HepG2 (cell line): Measurements from ENCODE around the gene NHSL1. TPM values are rescaled to one million over a fixed set of nuclear protein-coding genes. Genes with fewer than 3 reads are reported as not detected.

Experiments used
- CREM ChIP-seq, 2 experiments: sonication (generic) in 1 of 2; formaldehyde crosslinking in 1 of 2; IDR thresholded peaks; 2 replicates each; pipeline versions ENCODE4 v1.4.0 to v1.6.1; 2016 to 2020; ENCODE audit warnings: antibody characterized with exemption in 1 of 2, mild to moderate bottlenecking in 1 of 2, missing genetic modification reagents in 1 of 2
- FOXA3 ChIP-seq: IDR thresholded peaks from 2 replicates; pipeline ENCODE4 v1.6.1; 2016; ENCODE audit warnings: missing genetic modification reagents, missing compliant biosample characterization
- HNF4G ChIP-seq, 2 experiments: sonication (generic) in 1 of 2; formaldehyde crosslinking in 1 of 2; IDR thresholded peaks; 2 replicates each; pipeline versions ENCODE4 v1.4.0 to v1.6.1; 2011 to 2020; ENCODE audit warnings: borderline replicate concordance in 2 of 2, low read depth in 2 of 2, mild to moderate bottlenecking in 2 of 2, low read length in 1 of 2, missing genetic modification reagents in 1 of 2, moderate library complexity in 1 of 2
- HOXD1 ChIP-seq: sonication (generic); formaldehyde crosslinking; IDR thresholded peaks from 2 replicates; pipeline ENCODE4 v1.5.0; 2020; ENCODE audit warnings: missing genetic modification reagents
- KDM1A ChIP-seq: IDR thresholded peaks from 2 replicates; pipeline ENCODE4 v1.6.1; 2016; ENCODE audit warnings: missing compliant biosample characterization
- NFIC ChIP-seq: IDR thresholded peaks from 2 replicates; pipeline ENCODE4 v1.6.1; 2012; ENCODE audit warnings: mild to moderate bottlenecking, low read length, inconsistent platforms
- SOX5 ChIP-seq: IDR thresholded peaks from 2 replicates; pipeline ENCODE4 v1.6.1; 2016; ENCODE audit warnings: borderline replicate concordance
- SP1 ChIP-seq, 2 experiments: fragments of 450-650 bp in 1 of 2; sonication (generic) in 1 of 2; formaldehyde crosslinking in 1 of 2; IDR thresholded peaks; 2 replicates each; pipeline versions ENCODE4 v1.4.0 to v1.6.1; 2016 to 2020; ENCODE audit warnings: missing genetic modification reagents in 1 of 2
- STAG1 ChIP-seq: sonication (generic); formaldehyde crosslinking; IDR thresholded peaks from 2 replicates; pipeline ENCODE4 v1.4.0; 2020; ENCODE audit warnings: missing genetic modification reagents
- TEAD2 ChIP-seq: sonication (generic); formaldehyde crosslinking; IDR thresholded peaks from 2 replicates; pipeline ENCODE4 v1.9.0; 2021; ENCODE audit warnings: missing genetic modification reagents
- THAP11 ChIP-seq: IDR thresholded peaks from 2 replicates; pipeline ENCODE4 v1.6.1; 2016; ENCODE audit warnings: missing biosample characterization, missing genetic modification reagents
- polyA plus RNA-seq, 8 experiments: library from polyadenylated mRNA; depleted of rRNA in 3 of 8; stranded (reverse) in 7 of 8; unstranded in 1 of 8; fragments of >200 nt; fragmentation: Illumina TruSeq in 4 of 8; extraction: Trizol in 4 of 8; gene quantifications; 2 replicates each; pipeline versions ENCODE4 v1.2.1 to v1.2.3, GENCODE V29; 2011 to 2016; ENCODE audit warnings: low read depth in 4 of 8, missing spikeins in 1 of 8, mixed read lengths in 1 of 8; ENCODE audit not compliant: insufficient read depth in 1 of 8
- total RNA-seq, 5 experiments: library from RNA; depleted of rRNA; stranded (reverse); fragments of >200 nt; fragmentation: Illumina TruSeq; extraction: Trizol; gene quantifications; 2 replicates each; pipeline ENCODE4 v1.2.3, GENCODE V29; 2016; ENCODE audit warnings: low read depth in 1 of 5
- TF ChIP-seq, protein P1 (sequence below), 2 experiments: sonication (generic) in 1 of 2; formaldehyde crosslinking in 1 of 2; IDR thresholded peaks; 2 replicates each; pipeline versions ENCODE4 v1.4.0 to v1.6.1; 2016 to 2020; ENCODE audit warnings: borderline replicate concordance in 1 of 2, low read depth in 1 of 2, mild to moderate bottlenecking in 1 of 2, missing genetic modification reagents in 1 of 2
- TF ChIP-seq, protein P2 (sequence below): IDR thresholded peaks from 2 replicates; pipeline ENCODE4 v1.6.1; 2018; ENCODE audit warnings: missing genetic modification reagents, mild to moderate bottlenecking, missing compliant biosample characterization
- TF ChIP-seq, protein P3 (sequence below): sonication (generic); formaldehyde crosslinking; IDR thresholded peaks from 2 replicates; pipeline ENCODE4 v1.9.0; 2021; ENCODE audit warnings: mild to moderate bottlenecking, missing genetic modification reagents
- TF ChIP-seq, protein P4 (sequence below): IDR thresholded peaks from 2 replicates; pipeline ENCODE4 v1.6.1; 2016; ENCODE audit warnings: missing compliant biosample characterization, missing genetic modification reagents, borderline replicate concordance

The NHSL1 gene
- total and polyA plus RNA-seq, 2 of the 13 experiments (the other 11 are each of a cell fraction or from before 2014, with no cell fraction given): 24.9 to 53.6 TPM

DNA sequence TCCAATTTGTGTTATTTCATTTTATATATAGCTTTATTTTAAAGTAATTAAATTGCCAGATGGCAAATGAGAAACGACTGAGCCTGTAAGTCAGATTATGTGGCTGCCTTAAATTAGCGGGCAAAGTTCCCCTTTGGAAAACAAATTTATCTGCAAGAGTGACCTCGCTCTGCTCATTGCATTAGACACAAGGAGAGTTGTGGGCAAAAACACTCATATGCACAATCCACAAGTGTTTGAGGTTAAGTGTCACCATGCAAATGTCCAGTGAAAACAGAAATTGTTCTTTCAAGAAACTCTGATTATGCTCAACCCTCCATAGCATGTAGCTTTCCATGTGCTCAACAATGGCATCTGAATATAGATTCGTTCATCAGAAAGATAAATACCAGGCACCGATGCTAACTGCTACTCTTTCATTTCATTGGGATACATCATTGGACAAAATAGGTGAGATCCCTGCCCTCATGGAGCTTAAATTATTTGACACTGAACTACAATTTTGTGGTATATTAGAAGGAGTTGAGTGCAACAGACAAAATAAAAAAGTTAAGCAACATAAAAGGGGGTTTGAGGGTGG is 1.7 kb upstream of the NHSL1 start (continued):
- TF ChIP-seq, protein P1, sequence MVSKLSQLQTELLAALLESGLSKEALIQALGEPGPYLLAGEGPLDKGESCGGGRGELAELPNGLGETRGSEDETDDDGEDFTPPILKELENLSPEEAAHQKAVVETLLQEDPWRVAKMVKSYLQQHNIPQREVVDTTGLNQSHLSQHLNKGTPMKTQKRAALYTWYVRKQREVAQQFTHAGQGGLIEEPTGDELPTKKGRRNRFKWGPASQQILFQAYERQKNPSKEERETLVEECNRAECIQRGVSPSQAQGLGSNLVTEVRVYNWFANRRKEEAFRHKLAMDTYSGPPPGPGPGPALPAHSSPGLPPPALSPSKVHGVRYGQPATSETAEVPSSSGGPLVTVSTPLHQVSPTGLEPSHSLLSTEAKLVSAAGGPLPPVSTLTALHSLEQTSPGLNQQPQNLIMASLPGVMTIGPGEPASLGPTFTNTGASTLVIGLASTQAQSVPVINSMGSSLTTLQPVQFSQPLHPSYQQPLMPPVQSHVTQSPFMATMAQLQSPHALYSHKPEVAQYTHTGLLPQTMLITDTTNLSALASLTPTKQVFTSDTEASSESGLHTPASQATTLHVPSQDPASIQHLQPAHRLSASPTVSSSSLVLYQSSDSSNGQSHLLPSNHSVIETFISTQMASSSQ (IDR thresholded peaks at IDR 0.05; ENCODE audit: low read depth): peak; percentile 38; the same call in 1 of the 2 replicates
- TF ChIP-seq, protein P1 (CRISPR knock-in tag; IDR thresholded peaks at IDR 0.05; ENCODE audit: borderline replicate concordance): peak; percentile 77; the same call in 1 of the 2 replicates
- TF ChIP-seq NFIC: 0 out of 2 replicates have a peak, but pooled peaks have one; percentile 11
- TF ChIP-seq, protein P2, sequence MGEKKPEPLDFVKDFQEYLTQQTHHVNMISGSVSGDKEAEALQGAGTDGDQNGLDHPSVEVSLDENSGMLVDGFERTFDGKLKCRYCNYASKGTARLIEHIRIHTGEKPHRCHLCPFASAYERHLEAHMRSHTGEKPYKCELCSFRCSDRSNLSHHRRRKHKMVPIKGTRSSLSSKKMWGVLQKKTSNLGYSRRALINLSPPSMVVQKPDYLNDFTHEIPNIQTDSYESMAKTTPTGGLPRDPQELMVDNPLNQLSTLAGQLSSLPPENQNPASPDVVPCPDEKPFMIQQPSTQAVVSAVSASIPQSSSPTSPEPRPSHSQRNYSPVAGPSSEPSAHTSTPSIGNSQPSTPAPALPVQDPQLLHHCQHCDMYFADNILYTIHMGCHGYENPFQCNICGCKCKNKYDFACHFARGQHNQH (CRISPR knock-in tag): no peak
- no peak for TF ChIP-seq HOXD1 (CRISPR knock-in tag)
- TF ChIP-seq THAP11 (CRISPR knock-in tag): 0 out of 2 replicates have a peak, but pooled peaks have one; percentile 8
- TF ChIP-seq, protein P3, sequence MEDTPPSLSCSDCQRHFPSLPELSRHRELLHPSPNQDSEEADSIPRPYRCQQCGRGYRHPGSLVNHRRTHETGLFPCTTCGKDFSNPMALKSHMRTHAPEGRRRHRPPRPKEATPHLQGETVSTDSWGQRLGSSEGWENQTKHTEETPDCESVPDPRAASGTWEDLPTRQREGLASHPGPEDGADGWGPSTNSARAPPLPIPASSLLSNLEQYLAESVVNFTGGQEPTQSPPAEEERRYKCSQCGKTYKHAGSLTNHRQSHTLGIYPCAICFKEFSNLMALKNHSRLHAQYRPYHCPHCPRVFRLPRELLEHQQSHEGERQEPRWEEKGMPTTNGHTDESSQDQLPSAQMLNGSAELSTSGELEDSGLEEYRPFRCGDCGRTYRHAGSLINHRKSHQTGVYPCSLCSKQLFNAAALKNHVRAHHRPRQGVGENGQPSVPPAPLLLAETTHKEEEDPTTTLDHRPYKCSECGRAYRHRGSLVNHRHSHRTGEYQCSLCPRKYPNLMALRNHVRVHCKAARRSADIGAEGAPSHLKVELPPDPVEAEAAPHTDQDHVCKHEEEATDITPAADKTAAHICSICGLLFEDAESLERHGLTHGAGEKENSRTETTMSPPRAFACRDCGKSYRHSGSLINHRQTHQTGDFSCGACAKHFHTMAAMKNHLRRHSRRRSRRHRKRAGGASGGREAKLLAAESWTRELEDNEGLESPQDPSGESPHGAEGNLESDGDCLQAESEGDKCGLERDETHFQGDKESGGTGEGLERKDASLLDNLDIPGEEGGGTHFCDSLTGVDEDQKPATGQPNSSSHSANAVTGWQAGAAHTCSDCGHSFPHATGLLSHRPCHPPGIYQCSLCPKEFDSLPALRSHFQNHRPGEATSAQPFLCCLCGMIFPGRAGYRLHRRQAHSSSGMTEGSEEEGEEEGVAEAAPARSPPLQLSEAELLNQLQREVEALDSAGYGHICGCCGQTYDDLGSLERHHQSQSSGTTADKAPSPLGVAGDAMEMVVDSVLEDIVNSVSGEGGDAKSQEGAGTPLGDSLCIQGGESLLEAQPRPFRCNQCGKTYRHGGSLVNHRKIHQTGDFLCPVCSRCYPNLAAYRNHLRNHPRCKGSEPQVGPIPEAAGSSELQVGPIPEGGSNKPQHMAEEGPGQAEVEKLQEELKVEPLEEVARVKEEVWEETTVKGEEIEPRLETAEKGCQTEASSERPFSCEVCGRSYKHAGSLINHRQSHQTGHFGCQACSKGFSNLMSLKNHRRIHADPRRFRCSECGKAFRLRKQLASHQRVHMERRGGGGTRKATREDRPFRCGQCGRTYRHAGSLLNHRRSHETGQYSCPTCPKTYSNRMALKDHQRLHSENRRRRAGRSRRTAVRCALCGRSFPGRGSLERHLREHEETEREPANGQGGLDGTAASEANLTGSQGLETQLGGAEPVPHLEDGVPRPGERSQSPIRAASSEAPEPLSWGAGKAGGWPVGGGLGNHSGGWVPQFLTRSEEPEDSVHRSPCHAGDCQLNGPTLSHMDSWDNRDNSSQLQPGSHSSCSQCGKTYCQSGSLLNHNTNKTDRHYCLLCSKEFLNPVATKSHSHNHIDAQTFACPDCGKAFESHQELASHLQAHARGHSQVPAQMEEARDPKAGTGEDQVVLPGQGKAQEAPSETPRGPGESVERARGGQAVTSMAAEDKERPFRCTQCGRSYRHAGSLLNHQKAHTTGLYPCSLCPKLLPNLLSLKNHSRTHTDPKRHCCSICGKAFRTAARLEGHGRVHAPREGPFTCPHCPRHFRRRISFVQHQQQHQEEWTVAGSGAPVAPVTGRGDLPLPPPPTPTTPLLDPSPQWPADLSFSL (CRISPR knock-in tag): no peak; the same call in 1 of the 2 replicates
- TF ChIP-seq TEAD2 (CRISPR knock-in tag): no peak
- TF ChIP-seq SP1 (IDR thresholded peaks at IDR 0.05): no peak
- no peak for TF ChIP-seq SP1 (CRISPR knock-in tag; IDR thresholded peaks at IDR 0.05)
- peak; percentile 64; the same call in 1 of the 2 replicates for TF ChIP-seq SOX5 (CRISPR knock-in tag)
- no peak for TF ChIP-seq STAG1
- TF ChIP-seq HNF4G (IDR thresholded peaks at IDR 0.05; ENCODE audit: borderline replicate concordance, low read depth, low read length): peak; percentile 50; the same call in 1 of the 2 replicates
- no peak for TF ChIP-seq HNF4G (CRISPR knock-in tag; IDR thresholded peaks at IDR 0.05; ENCODE audit: borderline replicate concordance, low read depth)
- TF ChIP-seq, protein P4, sequence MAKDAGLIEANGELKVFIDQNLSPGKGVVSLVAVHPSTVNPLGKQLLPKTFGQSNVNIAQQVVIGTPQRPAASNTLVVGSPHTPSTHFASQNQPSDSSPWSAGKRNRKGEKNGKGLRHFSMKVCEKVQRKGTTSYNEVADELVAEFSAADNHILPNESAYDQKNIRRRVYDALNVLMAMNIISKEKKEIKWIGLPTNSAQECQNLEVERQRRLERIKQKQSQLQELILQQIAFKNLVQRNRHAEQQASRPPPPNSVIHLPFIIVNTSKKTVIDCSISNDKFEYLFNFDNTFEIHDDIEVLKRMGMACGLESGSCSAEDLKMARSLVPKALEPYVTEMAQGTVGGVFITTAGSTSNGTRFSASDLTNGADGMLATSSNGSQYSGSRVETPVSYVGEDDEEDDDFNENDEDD (CRISPR knock-in tag): no peak
- peak; percentile 23; the same call in 1 of the 2 replicates for TF ChIP-seq CREM (IDR thresholded peaks at IDR 0.05)
- TF ChIP-seq CREM (CRISPR knock-in tag; IDR thresholded peaks at IDR 0.05): no peak
- peak; percentile 66 for TF ChIP-seq FOXA3 (CRISPR knock-in tag)
- TF ChIP-seq KDM1A: no peak
